RKO (cell line): ENCODE measurements around the gene NRK.
A peak's percentile ranks its signal among the peaks of the same experiment; 100 is the strongest.
"Not testable (repeated sequence)": the region's sequence is repeated elsewhere in the genome, so short reads cannot be mapped to it uniquely, and the experiment has no call there.

Source experiments
- DNase-seq: peaks from one replicate; pipeline ENCODE4 v3.0.0-alpha.2; 2016; ENCODE audit warnings: low spot score

Gene NRK

DNA sequence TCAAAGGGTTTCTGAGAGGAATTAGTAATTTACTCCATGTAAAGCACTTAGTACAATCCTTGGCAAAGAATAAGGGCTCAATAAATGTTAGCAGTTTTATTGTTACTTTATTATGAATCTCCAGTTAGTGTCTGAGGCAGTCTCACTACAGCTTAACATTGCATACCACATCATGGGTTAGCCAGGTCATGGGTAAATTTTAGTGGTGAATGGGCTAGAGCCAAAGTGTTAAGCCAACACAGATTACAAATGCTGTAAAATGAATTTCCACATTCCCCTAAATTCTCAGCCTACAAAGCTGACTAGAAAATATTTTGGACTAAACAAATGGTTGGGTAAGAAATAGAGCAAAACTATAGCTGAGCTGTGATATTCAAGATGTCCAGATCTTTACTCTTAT, 72.4 kb downstream of the NRK start:
- DNase-seq: no peak

DNA sequence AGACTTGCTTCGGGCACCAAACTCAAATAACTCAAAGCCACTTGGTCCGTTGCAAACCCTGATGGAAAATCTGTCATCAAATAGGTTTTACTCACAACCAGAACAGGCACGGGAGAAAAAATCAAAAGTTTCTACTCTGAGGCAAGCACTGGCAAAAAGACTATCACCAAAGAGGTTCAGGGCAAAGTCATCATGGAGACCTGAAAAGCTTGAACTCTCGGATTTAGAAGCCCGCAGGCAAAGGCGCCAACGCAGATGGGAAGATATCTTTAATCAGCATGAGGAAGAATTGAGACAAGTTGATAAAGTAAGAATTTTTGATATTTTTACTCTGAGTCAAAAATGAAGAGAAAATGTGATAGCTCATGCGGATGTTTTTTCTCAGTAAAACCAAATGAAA, 87.2 kb downstream of the NRK start:
- no peak for DNase-seq

DNA sequence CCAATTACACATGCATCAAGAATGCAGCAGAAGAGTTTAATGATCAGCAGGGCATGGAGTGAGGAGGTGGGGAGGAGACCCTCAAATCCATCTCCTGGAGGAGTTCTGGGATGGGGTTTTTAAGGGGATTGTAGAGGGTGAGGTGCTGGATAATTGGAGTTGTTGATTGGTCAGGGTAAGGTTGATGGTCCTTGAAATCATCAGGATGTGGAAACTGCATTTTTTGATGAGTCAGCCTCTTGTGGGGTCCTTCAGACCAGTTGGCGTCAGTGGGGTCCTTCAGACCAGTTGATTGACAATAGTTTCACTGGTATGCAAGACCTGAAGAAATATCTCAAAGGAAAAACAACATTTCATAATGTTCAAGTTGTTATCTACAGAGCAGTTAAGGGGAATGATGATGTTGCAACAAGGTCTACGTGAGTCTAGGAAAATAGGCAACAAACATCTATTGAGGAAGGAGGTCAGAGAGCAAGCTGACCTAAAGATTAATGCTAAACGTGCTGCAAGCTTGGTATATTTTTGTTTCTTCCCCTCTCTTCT, 88.3 kb downstream of the NRK start:
- no peak for DNase-seq

DNA sequence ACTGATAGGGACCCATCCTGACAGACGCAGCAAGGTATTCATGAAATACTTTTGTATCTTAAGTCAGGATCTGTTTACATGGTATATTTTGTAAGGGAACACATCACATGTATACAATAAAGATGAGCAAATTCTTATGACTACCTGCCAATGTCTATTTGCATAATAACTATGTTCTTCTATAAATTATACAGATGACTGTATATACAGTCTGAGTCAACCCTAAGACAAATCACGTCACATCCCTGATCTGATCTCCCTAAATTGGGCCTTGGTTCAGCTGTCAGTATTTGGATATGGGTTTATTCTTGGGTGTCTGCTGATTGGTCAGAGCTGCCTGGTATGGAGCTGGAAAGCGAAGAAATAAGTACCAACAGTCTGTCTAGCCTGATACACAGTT, 122.9 kb downstream of the NRK start:
- DNase-seq: no peak

DNA sequence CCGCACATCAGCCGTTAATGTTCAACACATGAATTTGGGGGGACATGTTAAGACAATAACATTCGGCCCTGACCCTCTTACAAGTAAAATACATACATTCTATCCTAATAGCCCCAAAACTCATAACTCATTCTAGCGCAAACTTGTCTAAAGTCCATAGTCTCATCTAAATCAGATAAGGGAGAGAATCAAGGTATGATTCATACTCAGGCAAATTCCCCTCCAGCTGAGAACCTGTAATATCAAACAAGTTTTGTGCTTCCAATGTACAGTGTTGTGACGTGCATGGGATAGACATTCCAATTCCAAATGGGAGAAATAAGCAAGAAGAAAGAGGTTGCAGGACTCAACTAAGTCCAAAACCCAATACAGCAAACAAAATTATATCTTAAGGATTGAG, 147.1 kb downstream of the NRK start:
- DNase-seq: no peak

DNA sequence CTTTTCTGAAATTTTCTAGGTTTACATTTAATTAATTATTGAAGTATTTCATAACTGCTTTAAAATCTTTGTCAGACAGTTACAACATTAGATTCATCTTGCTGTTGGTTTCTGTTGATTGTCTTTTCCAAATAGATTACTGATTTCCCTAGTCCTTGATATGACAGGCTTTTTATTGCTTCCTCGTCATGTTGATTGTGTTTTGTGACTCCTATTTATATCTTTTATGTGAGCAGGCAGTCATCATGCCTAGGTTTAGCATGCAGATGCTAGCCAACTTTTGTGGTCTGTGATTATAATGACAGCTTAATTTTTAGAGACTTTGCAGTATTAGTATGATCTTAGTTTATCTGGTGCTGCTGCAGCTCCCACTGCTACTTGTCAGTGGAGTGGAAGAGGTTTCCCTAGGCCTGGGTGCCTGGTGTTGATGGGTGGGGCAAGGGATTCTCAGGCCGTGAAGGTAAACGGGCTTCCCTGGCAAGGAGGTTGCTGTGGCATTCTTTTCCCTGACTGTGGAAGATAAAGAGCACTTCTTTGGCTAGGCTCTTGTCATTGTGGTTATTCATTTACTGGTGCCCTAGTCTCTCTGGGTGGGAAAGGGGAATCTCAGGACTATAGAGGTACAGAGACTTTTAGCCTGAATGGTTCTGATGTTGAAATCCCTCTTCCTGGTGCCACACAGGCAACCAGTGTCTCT, 150.5 kb downstream of the NRK start:
- no peak for DNase-seq

DNA sequence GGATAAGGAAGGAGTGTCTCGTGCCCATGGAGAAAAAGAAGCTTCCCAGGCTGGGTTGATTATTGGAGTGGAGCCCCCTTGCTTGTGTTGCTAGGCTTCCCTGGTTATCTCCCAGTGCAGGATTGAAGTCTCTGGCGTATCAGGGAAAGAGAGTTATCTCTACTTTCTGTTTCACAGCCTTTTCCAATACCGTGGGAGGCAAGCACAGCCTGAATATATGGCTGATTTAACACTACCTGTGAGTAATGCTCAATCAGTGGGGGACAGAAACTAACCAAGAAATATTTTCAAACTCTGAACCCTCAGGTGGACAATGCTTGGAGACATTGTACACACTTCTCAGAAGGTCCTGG, 151.0 kb downstream of the NRK start:
- DNase-seq: no peak

DNA sequence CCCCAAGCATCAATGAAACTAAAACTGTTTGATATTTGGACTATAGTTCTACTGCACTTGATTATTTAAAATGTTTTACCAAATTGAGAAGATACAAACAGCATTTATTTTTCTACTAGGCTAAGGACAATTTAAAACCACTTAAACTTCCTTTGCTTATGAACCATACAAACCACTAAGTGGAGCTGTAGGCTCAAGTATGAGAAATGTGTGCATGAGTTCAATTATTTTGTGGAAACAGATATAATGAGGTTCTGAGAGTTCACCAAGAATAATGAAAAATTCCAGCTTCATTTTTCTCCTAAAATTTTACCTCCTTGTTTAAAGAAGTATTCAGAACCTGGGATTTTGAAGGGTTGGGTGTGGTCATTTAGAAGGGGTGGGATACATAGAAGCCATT, 153.0 kb downstream of the NRK start:
- peak; percentile 58 for DNase-seq

DNA sequence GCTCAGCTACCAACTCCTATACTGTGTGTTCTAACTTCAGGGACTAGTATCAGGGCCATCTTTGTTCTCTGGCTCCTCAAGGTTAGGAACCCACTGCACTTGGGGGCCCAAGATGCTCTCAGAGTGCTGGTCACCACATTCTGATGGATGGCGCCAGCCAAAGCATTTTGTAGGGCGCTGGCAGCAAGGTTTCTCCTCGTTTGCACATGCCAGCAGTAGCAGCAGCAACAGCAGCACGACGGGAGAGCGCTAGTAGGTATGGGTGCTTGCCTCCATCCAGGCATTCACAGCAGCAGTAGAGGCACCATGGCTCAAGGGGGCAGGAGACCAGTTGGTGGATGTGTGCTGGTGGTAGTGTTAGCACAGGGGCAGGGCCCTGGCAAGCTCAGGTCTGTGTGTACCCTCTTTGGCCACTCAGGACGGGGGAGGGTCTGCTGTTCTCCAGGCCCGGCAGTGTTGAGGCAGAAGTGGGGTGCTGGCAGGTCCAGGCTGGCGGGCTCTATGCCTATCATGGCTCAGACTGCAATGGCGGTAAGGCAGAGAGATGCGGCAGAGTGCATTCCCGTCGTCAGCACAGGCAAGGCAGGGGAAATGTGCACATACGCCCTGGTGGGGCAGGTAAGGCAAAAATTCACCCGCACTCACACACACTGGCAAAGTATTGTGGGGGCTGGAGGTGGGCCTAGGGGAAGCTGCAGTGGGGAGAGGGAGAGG, 159.6 kb downstream of the NRK start:
- no peak for DNase-seq

DNA sequence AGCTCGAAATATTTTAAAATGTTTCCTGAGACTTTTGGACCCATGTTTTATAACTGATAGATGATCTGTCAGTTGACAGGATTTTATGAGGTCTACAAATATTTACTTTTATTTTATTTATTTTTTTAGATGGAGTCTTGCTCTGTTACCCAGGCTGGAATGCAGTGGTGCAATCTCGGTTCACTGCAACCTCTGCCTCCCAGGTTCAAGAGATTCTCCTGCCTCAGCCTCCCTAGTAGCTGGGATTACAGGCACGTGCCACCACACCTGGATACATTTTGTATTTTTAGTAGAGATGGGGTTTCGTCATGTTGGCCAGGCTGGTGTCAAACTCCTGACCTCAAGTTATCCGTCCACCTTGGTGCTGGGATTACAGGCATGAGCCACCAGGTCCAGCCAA, 166.1 kb downstream of the NRK start:
- DNase-seq: not testable (repeated sequence)

DNA sequence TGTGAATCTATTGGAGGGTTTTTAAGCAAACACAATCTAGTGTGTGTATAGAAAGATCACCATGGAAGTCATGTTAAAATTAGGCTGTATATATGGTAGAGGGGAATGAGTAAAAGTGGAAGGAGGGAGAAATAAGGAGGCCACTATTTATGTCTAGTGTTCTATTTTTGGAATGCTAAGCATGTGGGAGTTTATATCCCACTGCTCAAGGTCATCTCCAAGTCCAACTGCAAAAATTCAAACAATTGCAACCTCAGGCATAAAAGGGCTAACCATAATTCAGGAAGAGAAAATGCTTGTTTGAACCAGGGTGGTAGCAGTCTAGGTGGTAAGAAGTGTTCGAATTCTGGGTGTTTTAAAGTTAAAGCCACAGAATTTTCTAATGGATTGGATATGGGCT, 177.0 kb downstream of the NRK start:
- DNase-seq: no peak

DNA sequence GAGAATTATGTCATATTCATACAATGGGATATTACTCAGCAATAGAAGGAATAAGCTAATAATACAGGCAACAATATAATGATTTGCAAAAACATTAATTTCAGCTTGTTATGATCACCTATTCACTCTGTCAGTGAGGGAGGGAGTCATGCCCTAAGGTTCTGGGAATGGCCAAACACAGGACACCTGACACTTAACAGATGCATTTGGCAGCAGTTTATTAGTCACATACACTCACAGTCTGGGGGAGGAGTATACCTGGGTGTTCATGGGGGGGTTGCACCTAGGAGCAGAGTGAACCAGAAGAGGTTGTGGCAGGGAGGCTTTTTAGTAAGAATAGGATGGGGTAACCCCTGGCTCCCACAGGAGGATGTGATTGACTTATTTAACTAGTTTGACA, 177.9 kb downstream of the NRK start:
- DNase-seq: no peak

DNA sequence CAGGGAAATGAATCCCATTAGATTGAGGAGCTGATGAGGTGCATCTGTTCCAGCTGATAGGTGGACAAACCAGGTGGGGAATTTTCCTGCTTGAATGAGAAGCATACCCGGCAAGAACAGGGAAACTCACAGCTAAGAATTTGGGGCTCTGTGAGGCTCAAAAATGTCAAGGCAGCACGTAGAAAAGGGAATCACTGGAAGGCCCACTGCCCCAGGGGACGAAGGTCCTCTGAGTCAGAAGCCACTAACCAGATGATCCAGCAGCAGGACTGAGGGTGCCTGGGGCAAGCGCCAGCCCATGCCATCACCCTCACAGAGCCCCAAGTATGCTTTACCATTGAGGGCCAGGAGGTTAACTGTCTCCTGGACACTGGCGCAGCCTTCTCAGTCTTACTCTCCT, 178.3 kb downstream of the NRK start:
- DNase-seq: not testable (repeated sequence)

DNA sequence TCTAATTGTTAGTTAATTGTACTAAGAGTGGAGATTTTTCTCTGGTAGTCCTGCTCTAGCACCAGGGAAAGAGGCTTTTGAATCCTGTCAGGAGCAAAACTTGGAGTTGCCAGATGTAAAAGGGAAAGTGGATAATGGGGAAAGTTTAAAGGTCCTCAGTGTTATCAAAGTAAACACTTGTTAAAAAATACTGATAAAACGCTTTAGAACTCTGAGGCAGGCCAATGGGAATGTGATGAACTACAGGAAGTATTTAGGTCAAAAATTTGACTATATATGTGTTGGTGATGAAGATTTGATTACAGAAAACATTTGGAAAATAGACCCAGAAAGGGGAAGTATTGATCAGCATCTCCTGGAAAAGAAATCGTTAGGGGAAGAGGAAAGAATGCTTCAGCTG, 183.3 kb downstream of the NRK start:
- DNase-seq: no peak

DNA sequence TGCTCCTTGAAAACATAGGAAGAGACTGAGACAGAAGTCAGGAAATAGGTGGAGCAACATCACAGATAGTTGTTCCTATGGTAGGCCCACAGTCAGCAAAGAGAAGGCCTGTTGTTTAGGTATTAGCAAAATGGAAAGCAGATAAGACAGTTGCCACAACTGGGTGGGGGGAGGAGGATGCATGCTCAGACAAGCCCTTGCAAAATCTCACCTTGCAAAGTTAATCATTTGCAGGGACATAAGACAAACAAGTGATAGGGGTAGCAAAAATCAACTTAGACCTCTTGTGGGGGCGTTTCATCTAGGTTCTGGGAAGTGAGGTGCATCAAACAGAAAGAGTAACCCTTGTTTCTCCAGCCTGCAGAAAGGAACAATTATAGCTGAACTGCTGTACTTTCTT, 185.5 kb downstream of the NRK start:
- DNase-seq: no peak
